ENCODE measurements around the gene DDX1. TPM values are rescaled to one million over a fixed set of nuclear protein-coding genes. Genes with fewer than 3 reads are reported as not detected.

DDX1 gene
- total and polyA plus RNA-seq, 9 of the 15 experiments (the other 6 are each of a cell fraction or from before 2014, with no cell fraction given) = 116 to 277 (median 232) TPM

- no peak overlapping the region for H3K4me2 ChIP-seq (ENCODE audit: insufficient read depth, low read length)
- DNase-seq (ENCODE audit: extremely low read depth in 1 of 4, low spot score in 3 of 4) (no peak), ATAC-seq (no peak), FAIRE-seq (no peak)
- H3K4me3 ChIP-seq = no peak overlapping the region
- BruUV-seq (replicated peaks) = no TSS peak
- H3K27me3 ChIP-seq (ENCODE audit: control insufficient read depth in 2 of 2, insufficient read depth in 2 of 2, low read length in 2 of 2) = peaks cover 46 to 67% of the 10 kb centered on the region in 2 experiments; a peak in 4 of 5 replicates
- H3K9ac ChIP-seq (ENCODE audit: insufficient read depth in 1 of 2, low read depth in 2 of 2, low read length in 2 of 2) = no peak overlapping the region
- ChIA-PET POLR2A (interaction anchor here (0.6 kb wide), 1 partner anchor 163 kb away, joined by 3 read pairs; no protein-coding TSS in a partner anchor), CTCF (ENCODE audit: low intra/inter-chr PET ratio) (no interaction called here)
- 0 out of 2 replicates have a peak, but pooled peaks cover 4% of the 10 kb centered on the region for H4K20me1 ChIP-seq (replicated peaks; ENCODE audit: control insufficient read depth, insufficient read depth, low read length)
- H3K9me1 ChIP-seq (ENCODE audit: control insufficient read depth, insufficient read depth, low read length) = no peaks in the 10 kb centered on the region
- no peak for TF ChIP-seq CHAMP1 (IDR thresholded peaks at IDR 0.05)
- TF ChIP-seq CEBPB (tag; IDR thresholded peaks at IDR 0.05) = peak; percentile 26; the same call in 1 of the 2 replicates
- no peak for TF ChIP-seq ZNF551 (CRISPR knock-in tag; IDR thresholded peaks at IDR 0.05)
- no peak for TF ChIP-seq ZKSCAN3 (CRISPR knock-in tag; IDR thresholded peaks at IDR 0.05)
- H3K4me1 ChIP-seq (replicated peaks in 1 of 2; ENCODE audit: control insufficient read depth in 2 of 2, insufficient read depth in 2 of 2, low read length in 2 of 2) = peaks cover 0 to 3% of the 10 kb centered on the region in 2 experiments; a peak in 1 of 5 replicates
- 0% methylated on average over 6 of the region's 6 CpGs for WGBS (ENCODE audit: insufficient coverage, low coverage, missing lambda C conversion rate)
- intact Hi-C loops (cut with micrococcal nuclease) = no loop called here
- no peaks in the 10 kb centered on the region for H3K9me3 ChIP-seq (replicated peaks; ENCODE audit: control insufficient read depth, insufficient read depth, low read depth, low read length)
- no peak overlapping the region for H2AFZ ChIP-seq (ENCODE audit: low read depth, low read length)
- H3K79me2 ChIP-seq (ENCODE audit: control insufficient read depth, insufficient read depth, low read length) = no peaks in the 10 kb centered on the region
- in situ Hi-C loops (cut with MboI) = no loop called here
- H3K27ac ChIP-seq (ENCODE audit: extremely low read depth, low read depth, low read length) = no peak overlapping the region
- H3K36me3 ChIP-seq (ENCODE audit: control insufficient read depth, insufficient read depth, low read length) = no peaks in the 10 kb centered on the region
These were observed 69.0 kb downstream of the DDX1 start for GRCh38 chr2:15660491-15661294.

Data from K562 (cell line).